HepG2 (cell line): ENCODE results near the gene CSKMT. TPM values are rescaled to one million over a fixed set of nuclear protein-coding genes. Genes with fewer than 3 reads are reported as not detected.

ENCODE experiments used
- AHDC1 ChIP-seq: sonication (generic); formaldehyde crosslinking; IDR thresholded peaks from 2 replicates; pipeline ENCODE4 v1.5.1; 2020; ENCODE audit warnings: mild to moderate bottlenecking, missing genetic modification reagents, borderline replicate concordance
- ARID5B ChIP-seq: IDR thresholded peaks from 2 replicates; pipeline ENCODE4 v1.4.0; 2020; ENCODE audit warnings: mild to moderate bottlenecking, missing genetic modification reagents
- ATF7 ChIP-seq, 2 experiments: fragments of 450-650 bp in 1 of 2; sonication (generic) in 1 of 2; formaldehyde crosslinking in 1 of 2; IDR thresholded peaks; 2 replicates each; pipeline versions ENCODE4 v1.4.0 to v1.6.1; 2016 to 2020; ENCODE audit warnings: antibody characterized with exemption in 1 of 2, mild to moderate bottlenecking in 1 of 2, missing genetic modification reagents in 1 of 2
- ATF7-NPFF ChIP-seq: sonication (generic); formaldehyde crosslinking; IDR thresholded peaks from 2 replicates; pipeline ENCODE4 v1.8.1; 2023; ENCODE audit warnings: mild to moderate bottlenecking, low read depth, missing genetic modification reagents, moderate library complexity
- DNMT3B ChIP-seq: conservative IDR thresholded peaks from 2 replicates; pipeline ENCODE4 v1.6.1; 2016; ENCODE audit warnings: missing biosample characterization, control low read depth
- ISL2 ChIP-seq: sonication (generic); formaldehyde crosslinking; IDR thresholded peaks from 2 replicates; pipeline ENCODE4 v1.5.0; 2020; ENCODE audit warnings: missing genetic modification reagents
- POLR2AphosphoS2 ChIP-seq: IDR thresholded peaks from 2 replicates; pipeline ENCODE4 v1.6.1; 2011; ENCODE audit warnings: low read depth, low read length, improper control_type of control experiment
- REL ChIP-seq: sonication (generic); formaldehyde crosslinking; conservative IDR thresholded peaks from 2 replicates; pipeline ENCODE4 v1.8.0; 2022; ENCODE audit warnings: mild to moderate bottlenecking, missing genetic modification reagents, moderate library complexity
- SALL2 ChIP-seq: sonication (generic); formaldehyde crosslinking; IDR thresholded peaks from 2 replicates; pipeline ENCODE4 v1.8.1; 2023; ENCODE audit warnings: mild to moderate bottlenecking, missing genetic modification reagents, inconsistent platforms
- SIX1 ChIP-seq: sonication (generic); formaldehyde crosslinking; IDR thresholded peaks from 2 replicates; pipeline ENCODE4 v1.4.0; 2020; ENCODE audit warnings: missing genetic modification reagents, borderline replicate concordance
- SP1 ChIP-seq, 2 experiments: fragments of 450-650 bp in 1 of 2; sonication (generic) in 1 of 2; formaldehyde crosslinking in 1 of 2; IDR thresholded peaks; 2 replicates each; pipeline versions ENCODE4 v1.4.0 to v1.6.1; 2016 to 2020; ENCODE audit warnings: missing genetic modification reagents in 1 of 2
- YEATS4 ChIP-seq: sonication (generic); formaldehyde crosslinking; IDR thresholded peaks from 2 replicates; pipeline ENCODE4 v1.4.0; 2020; ENCODE audit warnings: missing genetic modification reagents, borderline replicate concordance
- ZNF138 ChIP-seq: sonication (generic); formaldehyde crosslinking; IDR thresholded peaks from 2 replicates; pipeline ENCODE4 v1.5.0; 2020; ENCODE audit warnings: mild to moderate bottlenecking, low read depth, missing genetic modification reagents
- ZNF331 ChIP-seq: sonication (generic); formaldehyde crosslinking; IDR thresholded peaks from 2 replicates; pipeline ENCODE4 v1.4.0; 2020; ENCODE audit warnings: missing genetic modification reagents
- ZNF614 ChIP-seq: IDR thresholded peaks from 2 replicates; pipeline ENCODE4 v1.6.1; 2018; ENCODE audit warnings: missing biosample characterization, missing genetic modification reagents, inconsistent platforms, borderline replicate concordance
- ZNF644 ChIP-seq: IDR thresholded peaks from 2 replicates; pipeline ENCODE4 v1.6.1; 2016; ENCODE audit warnings: low read depth
- ZNF747 ChIP-seq: sonication (generic); formaldehyde crosslinking; IDR thresholded peaks from 2 replicates; pipeline ENCODE4 v1.8.1; 2023; ENCODE audit warnings: missing genetic modification reagents, mild to moderate bottlenecking, borderline replicate concordance
- ZNF788 ChIP-seq: sonication (generic); formaldehyde crosslinking; IDR thresholded peaks from 2 replicates; pipeline ENCODE4 v1.5.0; 2020; ENCODE audit warnings: mild to moderate bottlenecking, missing genetic modification reagents, borderline replicate concordance
- polyA plus RNA-seq, 8 experiments: library from polyadenylated mRNA; depleted of rRNA in 3 of 8; stranded (reverse) in 7 of 8; unstranded in 1 of 8; fragments of >200 nt; fragmentation: Illumina TruSeq in 4 of 8; extraction: Trizol in 4 of 8; gene quantifications; 2 replicates each; pipeline versions ENCODE4 v1.2.1 to v1.2.3, GENCODE V29; 2011 to 2016; ENCODE audit warnings: low read depth in 4 of 8, missing spikeins in 1 of 8, mixed read lengths in 1 of 8; ENCODE audit not compliant: insufficient read depth in 1 of 8
- total RNA-seq, 5 experiments: library from RNA; depleted of rRNA; stranded (reverse); fragments of >200 nt; fragmentation: Illumina TruSeq; extraction: Trizol; gene quantifications; 2 replicates each; pipeline ENCODE4 v1.2.3, GENCODE V29; 2016; ENCODE audit warnings: low read depth in 1 of 5

Gene CSKMT
- total and polyA plus RNA-seq, 2 of the 13 experiments (the other 11 are each of a cell fraction or from before 2014, with no cell fraction given) = 7.6 to 31.8 TPM

- TF ChIP-seq ARID5B (CRISPR knock-in tag) = no peak
- no peak for TF ChIP-seq SP1 (IDR thresholded peaks at IDR 0.05)
- TF ChIP-seq SP1 (CRISPR knock-in tag; IDR thresholded peaks at IDR 0.05) = no peak
- no peak for TF ChIP-seq DNMT3B (CRISPR knock-in tag)
- 0 out of 2 replicates have a peak, but pooled peaks have one; percentile 47 for TF ChIP-seq REL (CRISPR knock-in tag)
- no peak for TF ChIP-seq ZNF138 (CRISPR knock-in tag)
- peak; percentile 54; the same call in 1 of the 2 replicates for TF ChIP-seq ZNF788 (CRISPR knock-in tag)
- peak; percentile 74 for TF ChIP-seq ATF7-NPFF
- TF ChIP-seq ZNF331 = 0 out of 2 replicates have a peak, but pooled peaks have one; percentile 25
- no peak for TF ChIP-seq SIX1 (CRISPR knock-in tag)
- TF ChIP-seq ATF7 (IDR thresholded peaks at IDR 0.05) = no peak
- TF ChIP-seq ATF7 (CRISPR knock-in tag; IDR thresholded peaks at IDR 0.05) = no peak
- TF ChIP-seq AHDC1 = no peak
- no peak for TF ChIP-seq SALL2 (CRISPR knock-in tag)
- TF ChIP-seq POLR2AphosphoS2 = no peak
- no peak for TF ChIP-seq ZNF644 (CRISPR knock-in tag)
- no peak for TF ChIP-seq YEATS4 (CRISPR knock-in tag)
- no peak; the same call in 1 of the 2 replicates for TF ChIP-seq ZNF747 (CRISPR knock-in tag)
- TF ChIP-seq ISL2 (CRISPR knock-in tag) = no peak
- TF ChIP-seq ZNF614 (CRISPR knock-in tag) = no peak; the same call in 1 of the 2 replicates
These were observed 41.1 kb downstream of the CSKMT start (continued) for GRCh38 chr11:62705880-62706849.
